GM19372 (cell line): ENCODE measurements around the gene CBARP.

Experiments
- ATAC-seq: cut with Tn5 transposase; IDR thresholded peaks from one replicate; pipeline ENCODE4 v1.9.1; 2021; ENCODE audit warnings: mild to moderate bottlenecking, low read depth, moderate library complexity; ENCODE audit not compliant: unreplicated experiment

CBARP gene

GRCh38 chr19:1275976-1276627 lies 38.3 kb upstream of the CBARP start:
- ATAC-seq: no peak

- peak; percentile 79 for ATAC-seq
Observed at GRCh38 chr19:1275260-1275975, 37.6 kb upstream of the CBARP start, which contains the start of gene FAM174C. FAM174C (plus strand) TSS chr19:1275530; CDS start chr19:1275550, 20 bp downstream.

- no peak for ATAC-seq
Observed at GRCh38 chr19:1274852-1275259, 37.1 kb upstream of the CBARP start.

GRCh38 chr19:1274081-1274851 lies 36.5 kb upstream of the CBARP start:
- no peak for ATAC-seq

GRCh38 chr19:1273263-1274041 lies 35.6 kb upstream of the CBARP start:
- ATAC-seq: no peak

- no peak for ATAC-seq
Observed at GRCh38 chr19:1272423-1273262, 34.8 kb upstream of the CBARP start.

GRCh38 chr19:1271528-1272422 lies 34.0 kb upstream of the CBARP start:
- ATAC-seq: no peak

- ATAC-seq: no peak
Observed at GRCh38 chr19:1270854-1271527, 33.2 kb upstream of the CBARP start.

GRCh38 chr19:1270213-1270853 lies 32.5 kb upstream of the CBARP start:
- ATAC-seq: no peak

GRCh38 chr19:1269478-1270212 lies 31.8 kb upstream of the CBARP start:
- ATAC-seq: peak; percentile 30

- peak; percentile 55 for ATAC-seq
Observed at GRCh38 chr19:1269065-1269477, 31.3 kb upstream of the CBARP start, which contains the start of gene CIRBP. CIRBP (plus strand) TSS chr19:1269332; CDS start chr19:1270934, 1,602 bp downstream.

- ATAC-seq: no peak
Observed at GRCh38 chr19:1268226-1269064, 30.6 kb upstream of the CBARP start.

- ATAC-seq: no peak
Observed at GRCh38 chr19:1267477-1268225, 29.8 kb upstream of the CBARP start.

- peak; percentile 17 for ATAC-seq
Observed at GRCh38 chr19:1266916-1267476, 29.2 kb upstream of the CBARP start.
